GM19467 (cell line): ENCODE measurements around the gene GPR62.
"Not testable (repeated sequence)": the region's sequence is repeated elsewhere in the genome, so short reads cannot be mapped to it uniquely, and the experiment has no call there.

Experiments used
- ATAC-seq: cut with Tn5 transposase; IDR thresholded peaks from one replicate; pipeline ENCODE4 v1.9.1; 2021; ENCODE audit warnings: mild to moderate bottlenecking, moderate library complexity; ENCODE audit not compliant: unreplicated experiment

GPR62 gene

DNA sequence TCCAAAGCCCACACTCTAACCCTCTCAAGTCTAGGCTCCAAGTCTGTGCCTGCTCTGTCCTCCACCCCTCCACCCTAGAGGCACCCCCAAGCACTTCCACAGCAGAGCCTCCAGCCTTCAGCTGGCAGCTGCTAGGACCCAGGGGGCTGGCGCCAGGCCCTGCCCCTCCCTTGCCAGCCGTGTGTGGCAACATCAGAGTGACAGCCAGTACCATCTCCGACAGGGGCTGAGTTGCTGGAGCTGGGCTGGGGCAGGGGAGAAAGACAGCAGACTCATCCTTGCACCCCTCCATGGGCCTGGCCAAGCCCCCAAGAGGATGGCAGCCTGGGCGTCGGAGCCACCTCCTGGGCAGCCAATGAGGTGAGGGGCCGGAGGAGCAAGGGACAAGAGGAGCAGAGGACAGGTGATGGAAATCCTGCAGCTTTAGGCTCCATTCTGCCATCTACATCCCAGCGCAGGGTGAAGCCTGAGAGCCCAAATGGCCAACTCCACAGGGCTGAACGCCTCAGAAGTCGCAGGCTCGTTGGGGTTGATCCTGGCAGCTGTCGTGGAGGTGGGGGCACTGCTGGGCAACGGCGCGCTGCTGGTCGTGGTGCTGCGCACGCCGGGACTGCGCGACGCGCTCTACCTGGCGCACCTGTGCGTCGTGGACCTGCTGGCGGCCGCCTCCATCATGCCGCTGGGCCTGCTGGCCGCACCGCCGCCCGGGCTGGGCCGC, at the start of gene GPR62:
Gene GPR62 (plus strand): TSS at position 207 of the 718 bp plus-strand sequence. CDS start 272 bp downstream, at position 479.
- ATAC-seq, result no peak

- ATAC-seq, result no peak
Observed at GRCh38 chr3:51908026-51908425, 47.2 kb upstream of the GPR62 start.

DNA sequence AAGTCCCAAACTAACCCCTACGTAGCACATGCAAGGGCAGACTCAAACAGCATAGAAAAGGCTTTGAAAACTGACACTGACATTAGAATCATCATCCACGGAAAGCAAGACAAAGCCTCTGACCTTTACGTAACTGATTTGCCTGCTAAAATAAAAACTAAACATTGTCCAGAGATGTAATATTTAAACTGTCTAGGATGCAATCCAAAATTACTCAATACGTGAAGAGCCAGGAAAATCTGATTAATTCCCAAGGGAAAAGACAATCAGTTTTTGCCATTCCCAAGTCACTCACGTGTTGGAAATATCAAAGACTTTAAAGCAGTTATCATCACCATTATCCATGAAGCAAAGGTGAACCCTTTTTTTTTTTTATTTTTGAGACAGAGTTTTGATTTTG, 38.8 kb upstream of the GPR62 start:
- ATAC-seq, result no peak

- ATAC-seq, result no peak
Observed at GRCh38 chr3:51921081-51921578, 34.1 kb upstream of the GPR62 start.

DNA sequence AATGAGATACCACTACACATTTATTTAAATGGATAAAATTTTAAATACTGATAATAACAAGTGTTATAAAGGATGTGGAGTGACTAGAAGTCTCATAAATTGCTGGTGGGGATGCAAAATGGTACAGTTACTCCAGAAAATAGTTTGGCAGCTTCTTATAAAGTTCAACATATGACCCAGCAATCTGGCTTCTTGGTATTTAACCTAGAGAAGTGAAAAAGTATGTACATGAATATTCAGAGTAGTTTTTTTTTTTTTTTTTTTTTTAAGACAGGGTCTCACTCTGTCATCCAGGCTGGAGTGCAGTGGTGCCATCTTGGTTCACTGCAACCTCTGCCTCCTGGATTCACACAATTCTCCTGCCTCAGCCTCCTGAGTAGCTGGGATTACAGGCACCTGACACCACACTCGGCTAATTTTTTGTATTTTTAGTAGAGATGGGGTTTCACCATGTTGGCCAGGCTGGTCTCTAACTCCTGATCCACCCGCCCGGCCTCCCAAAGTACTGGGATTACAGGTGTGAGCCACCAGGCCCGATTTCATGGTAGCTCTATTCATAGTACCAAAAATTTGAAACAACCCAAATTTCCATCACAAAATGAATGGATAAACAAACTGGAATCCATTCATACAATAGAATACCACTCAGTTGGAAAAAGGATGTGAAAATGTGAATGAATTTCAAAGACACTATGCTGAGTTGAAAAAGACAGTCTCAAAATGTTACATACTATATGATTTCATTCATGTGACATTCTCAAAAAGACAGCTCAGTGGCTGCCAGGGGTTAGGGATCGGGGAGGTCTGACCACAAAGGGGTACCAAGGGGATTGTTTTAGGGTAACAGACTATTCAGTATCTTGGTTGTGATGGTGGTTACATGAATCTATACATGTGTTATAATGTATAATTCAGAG, 27.9 kb upstream of the GPR62 start:
- no peak for ATAC-seq

GRCh38 chr3:51928438-51928837, 26.7 kb upstream of the GPR62 start:
- ATAC-seq, result no peak

GRCh38 chr3:51928981-51929380, 26.2 kb upstream of the GPR62 start:
- not testable (repeated sequence) for ATAC-seq

GRCh38 chr3:51929420-51930003, 25.7 kb upstream of the GPR62 start:
- ATAC-seq, result no peak

- no peak for ATAC-seq
Observed at GRCh38 chr3:51930439-51930838, 24.7 kb upstream of the GPR62 start.

DNA sequence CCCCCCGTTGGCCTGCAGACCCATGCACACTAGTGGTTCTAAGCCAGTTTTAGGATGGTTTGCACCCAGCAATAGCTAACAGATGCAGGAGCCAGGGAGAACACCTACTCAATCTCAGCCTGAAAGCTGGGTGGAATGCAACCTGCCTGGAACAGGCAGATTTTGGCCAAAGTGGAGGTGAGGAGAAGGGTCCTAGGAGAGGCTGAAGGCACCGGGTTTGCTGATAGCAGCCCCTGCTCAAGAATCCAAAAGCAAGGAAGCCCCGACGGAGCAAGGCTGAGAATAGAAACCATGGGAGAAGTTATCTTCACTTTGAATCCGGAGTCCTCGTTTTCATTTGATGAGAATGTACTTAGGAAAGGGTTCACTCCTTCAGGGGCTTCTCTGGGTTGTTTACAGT, 23.4 kb upstream of the GPR62 start:
- ATAC-seq, result no peak

DNA sequence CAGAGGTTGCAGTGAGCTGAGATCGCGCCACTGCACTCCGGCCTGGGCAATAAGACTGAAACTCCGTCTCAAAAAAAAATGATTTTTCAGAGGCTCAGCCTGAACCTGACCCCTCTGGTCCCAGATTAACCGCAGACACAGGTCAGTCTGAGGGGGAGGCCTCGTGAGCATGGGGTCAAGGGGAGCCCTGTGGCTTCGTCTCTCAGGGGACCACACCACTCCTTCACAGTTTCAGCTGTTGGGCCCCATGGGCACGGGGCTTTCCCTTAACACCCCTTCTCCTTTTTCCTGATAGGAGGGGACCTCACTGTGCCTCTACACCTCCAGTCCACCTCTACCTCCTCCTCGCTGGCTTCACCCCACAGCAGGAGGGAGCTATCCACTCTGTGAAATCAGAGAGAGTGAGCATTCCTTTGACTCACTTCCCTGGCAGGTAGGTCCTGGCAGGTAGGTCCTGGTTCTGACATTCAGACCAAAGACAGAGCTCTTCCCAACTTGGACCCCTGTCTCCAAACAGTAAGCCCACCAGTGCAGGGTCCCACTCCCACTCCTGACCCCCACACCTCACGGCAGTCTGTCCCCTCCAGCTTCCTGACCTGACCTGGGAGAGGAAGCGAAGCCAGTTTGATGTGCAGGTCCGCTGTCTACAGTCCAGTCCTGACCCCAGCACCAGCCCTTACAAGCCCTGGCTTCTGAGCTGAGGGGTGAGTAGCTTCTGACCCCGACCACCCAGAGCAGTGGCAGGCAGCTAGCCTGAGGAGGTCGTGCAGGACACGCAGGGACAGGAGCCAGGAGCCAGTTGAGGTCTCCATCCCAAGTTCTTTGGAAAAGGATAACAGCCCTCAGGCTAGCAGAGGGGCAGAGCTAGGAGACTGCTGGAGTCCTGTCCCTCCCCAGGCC, 22.5 kb upstream of the GPR62 start:
- ATAC-seq, result no peak

GRCh38 chr3:51933471-51934138, 21.6 kb upstream of the GPR62 start:
- no peak for ATAC-seq

DNA sequence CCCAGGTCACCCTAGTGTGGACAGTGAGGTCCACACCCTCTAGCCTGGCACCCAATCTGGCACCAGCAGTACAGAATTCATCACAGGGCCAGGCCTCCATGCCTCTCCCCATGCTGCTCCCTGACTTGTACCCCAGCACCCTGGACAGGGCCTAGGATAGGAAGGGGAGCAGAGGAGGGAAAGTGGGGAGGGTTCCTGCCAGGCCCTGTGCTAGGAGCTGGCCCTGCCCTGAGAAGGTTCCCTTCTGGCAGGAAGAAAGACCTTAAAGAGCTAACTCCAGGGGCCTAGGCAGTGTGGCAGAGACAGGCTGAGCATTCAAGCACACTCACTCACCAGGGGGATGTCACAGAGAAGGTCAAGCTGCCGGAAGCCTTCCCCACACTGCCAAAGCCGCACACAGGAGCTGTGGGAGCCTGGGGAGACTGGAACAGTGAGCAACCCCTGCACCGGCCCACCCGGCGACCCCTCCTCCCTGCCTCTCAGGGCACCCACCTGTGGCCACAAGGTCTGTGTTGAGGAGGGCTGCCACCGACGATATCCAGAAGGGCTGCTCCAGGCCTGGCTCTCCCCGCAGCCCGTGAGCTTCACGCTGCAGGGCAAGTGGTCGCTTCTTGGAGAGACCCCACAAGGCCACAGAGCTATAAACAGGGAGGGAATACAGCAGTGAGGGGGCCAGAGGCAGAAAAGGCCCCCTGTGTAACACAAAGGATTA, 20.9 kb upstream of the GPR62 start:
- ATAC-seq, result no peak

DNA sequence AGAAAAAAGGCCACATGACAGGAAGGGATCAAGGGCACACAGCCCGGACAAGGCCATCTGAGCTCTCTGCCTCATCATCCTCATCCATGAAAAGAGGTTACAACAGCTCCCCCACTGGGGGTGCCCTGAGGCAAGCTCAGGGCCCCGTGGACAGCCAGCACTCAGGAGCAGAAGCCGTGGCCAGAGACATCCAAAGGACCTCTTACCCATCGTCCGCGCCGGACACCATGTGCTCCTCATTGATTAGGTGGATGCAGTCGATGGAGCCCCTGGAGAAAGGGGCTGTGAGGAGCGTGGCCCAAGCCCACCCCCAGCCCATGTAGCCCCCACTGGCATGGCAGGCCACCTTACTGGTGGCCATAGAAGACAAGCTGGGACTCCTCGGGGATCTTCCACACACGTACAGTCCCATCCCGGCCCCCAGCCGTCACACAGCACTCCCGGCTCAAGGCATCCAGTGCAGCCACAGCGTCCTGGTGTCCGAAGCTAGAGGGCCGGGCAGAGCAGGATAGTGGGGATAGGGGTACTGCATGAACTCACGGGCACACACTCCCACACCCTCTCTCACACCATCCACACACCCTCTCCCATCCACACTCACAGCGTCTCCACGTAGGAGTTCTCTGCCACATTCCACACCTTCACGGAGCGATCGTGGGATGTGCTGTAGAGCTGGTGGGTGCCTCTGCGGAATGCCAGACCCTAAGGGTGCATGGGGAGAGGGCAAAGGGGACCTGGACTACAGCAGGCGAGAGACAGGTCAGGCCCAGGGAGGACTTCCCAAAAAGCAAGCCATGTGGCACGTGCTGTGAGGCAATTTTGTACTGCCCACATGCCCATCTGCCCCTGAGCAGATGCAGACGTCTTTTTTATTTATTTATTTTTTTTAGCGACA, 19.9 kb upstream of the GPR62 start:
- ATAC-seq, result no peak

- ATAC-seq, result no peak
Observed at GRCh38 chr3:51935886-51936755, 19.1 kb upstream of the GPR62 start.

GRCh38 chr3:51937014-51937413, 18.2 kb upstream of the GPR62 start:
- ATAC-seq, result no peak
